Activated naive CD4-positive, alpha-beta T cell treated with anti-CD3 and anti-CD28 coated beads, Interleukin-2, amount 50 U/mL, for 72 hours (primary cell): ENCODE data around the gene GGTLC3. TPM values are rescaled to one million over a fixed set of nuclear protein-coding genes. Genes with fewer than 3 reads are reported as not detected.
"Not testable (repeated sequence)": the region's sequence is repeated elsewhere in the genome, so short reads cannot be mapped to it uniquely, and the experiment has no call there.

Source experiments
- ATAC-seq, 2 donors: fragments of 150-1000 bp; cut with Tn5 transposase; 2 replicates each; pipeline ENCODE4 v1.10.0; 2021; ENCODE audit warnings: mild to moderate bottlenecking in 2 of 2, moderate library complexity in 2 of 2
- DNase-seq, 2 donors: peaks; one replicate each; pipeline ENCODE4 v3.0.0; 2021 to 2022; ENCODE audit warnings: low spot score in 2 of 2
- H3K27ac Mint-ChIP-seq, 2 donors: one replicate each; pipeline ENCODE4 v1.8.0; 2022; ENCODE audit warnings: mild to moderate bottlenecking in 2 of 2, mixed read lengths in 2 of 2
- H3K36me3 Mint-ChIP-seq, 2 donors: one replicate each; pipeline ENCODE4 v1.8.0; 2022; ENCODE audit warnings: mixed read lengths in 2 of 2
- H3K9me3 Mint-ChIP-seq, 2 donors: one replicate each; pipeline ENCODE4 v1.8.0; 2022; ENCODE audit warnings: mixed read lengths in 2 of 2
- total RNA-seq, 2 donors: library from RNA; stranded (reverse); gene quantifications; one replicate each; pipeline ENCODE4 v1.2.3, GENCODE V29; 2022

Gene GGTLC3
- total RNA-seq, 2 donors from 2014 or later = not detected

- ATAC-seq (peak; percentile 81 to 85), DNase-seq (peak; percentile 76 to 89)
- H3K27ac Mint-ChIP-seq, H3K36me3 Mint-ChIP-seq, H3K9me3 Mint-ChIP-seq: not testable (repeated sequence)
These were observed 10.8 kb upstream of the GGTLC3 start for GRCh38 chr22:18528597-18529415.

- ATAC-seq = peak; percentile 21 to 29
- not testable (repeated sequence) for H3K27ac Mint-ChIP-seq
These were observed 10.0 kb upstream of the GGTLC3 start, which contains the start of gene TMEM191B for GRCh38 chr22:18527752-18528596. TMEM191B (plus strand) TSS chr22:18527802; CDS start chr22:18527981, 179 bp downstream.

GRCh38 chr22:18523328-18523727 lies 5.4 kb upstream of the GGTLC3 start:
- not testable (repeated sequence) for DNase-seq, H3K36me3 Mint-ChIP-seq, ATAC-seq, H3K9me3 Mint-ChIP-seq, H3K27ac Mint-ChIP-seq

More at GRCh38 chr22:18527752-18528596, 10.0 kb upstream of the GGTLC3 start, which contains the start of gene TMEM191B:
- not testable (repeated sequence) for H3K36me3 Mint-ChIP-seq, DNase-seq, H3K9me3 Mint-ChIP-seq

- H3K27ac Mint-ChIP-seq, ATAC-seq, H3K9me3 Mint-ChIP-seq, H3K36me3 Mint-ChIP-seq, DNase-seq: not testable (repeated sequence)
These were observed 4.8 kb upstream of the GGTLC3 start for GRCh38 chr22:18522762-18523161.

- DNase-seq, ATAC-seq, H3K9me3 Mint-ChIP-seq, H3K36me3 Mint-ChIP-seq, H3K27ac Mint-ChIP-seq: not testable (repeated sequence)
These were observed 4.5 kb downstream of the GGTLC3 start for GRCh38 chr22:18513454-18513853.

- DNase-seq, H3K27ac Mint-ChIP-seq, H3K36me3 Mint-ChIP-seq, ATAC-seq, H3K9me3 Mint-ChIP-seq: not testable (repeated sequence)
These were observed 5.6 kb downstream of the GGTLC3 start for GRCh38 chr22:18512378-18512777.

- not testable (repeated sequence) for H3K9me3 Mint-ChIP-seq, ATAC-seq, H3K27ac Mint-ChIP-seq, H3K36me3 Mint-ChIP-seq, DNase-seq
These were observed 6.6 kb downstream of the GGTLC3 start for GRCh38 chr22:18511327-18511726.

- not testable (repeated sequence) for H3K27ac Mint-ChIP-seq, H3K9me3 Mint-ChIP-seq, ATAC-seq, H3K36me3 Mint-ChIP-seq, DNase-seq
These were observed 21.7 kb downstream of the GGTLC3 start for GRCh38 chr22:18496227-18496626.

Other genes starting within 250 kb of the GGTLC3 start
- gene TMEM191B, start 9.6 kb upstream of the GGTLC3 start, total RNA-seq = 1 to 10 TPM; 1.3 to 1.9 TPM
- under 1 TPM; 0.09 to 0.66 TPM for gene RIMBP3, start 93.8 kb upstream of the GGTLC3 start, total RNA-seq